ENCODE measurements around the gene LRRC36.

Gene LRRC36

GRCh38 chr16:67424261-67424615 lies 97.6 kb downstream of the LRRC36 start:
- DNase-seq (ENCODE audit: low read depth in 2 of 2) = no peak

DNA sequence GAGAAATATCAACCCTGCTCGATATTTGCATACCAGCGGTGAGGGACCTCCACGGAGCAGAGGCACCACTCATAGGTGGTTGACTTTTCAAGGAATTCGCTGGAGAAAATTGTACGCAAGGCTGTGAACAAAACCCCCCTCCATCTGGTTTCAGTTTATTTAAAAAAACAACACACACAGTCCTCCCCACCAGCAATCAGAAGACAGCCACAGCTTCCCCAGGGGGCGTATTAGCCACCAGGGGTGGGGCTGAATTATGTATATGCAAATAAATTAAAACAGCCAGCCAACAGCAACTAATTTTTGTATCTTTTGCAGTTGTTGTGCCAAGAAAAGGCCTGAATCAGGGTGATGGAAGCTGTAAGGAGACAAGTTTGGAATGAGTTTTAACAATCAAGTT lies 98.4 kb downstream of the LRRC36 start:
- no peak for DNase-seq (ENCODE audit: low read depth in 2 of 2)

GRCh38 chr16:67425580-67425979 lies 99.0 kb downstream of the LRRC36 start:
- no peak for DNase-seq (ENCODE audit: low read depth in 2 of 2)

- DNase-seq (ENCODE audit: low read depth in 2 of 2) = no peak
These were observed 99.4 kb downstream of the LRRC36 start for GRCh38 chr16:67426022-67426421.

- DNase-seq (ENCODE audit: low read depth in 2 of 2) = no peak
These were observed 100.3 kb downstream of the LRRC36 start for GRCh38 chr16:67426950-67427349.

DNA sequence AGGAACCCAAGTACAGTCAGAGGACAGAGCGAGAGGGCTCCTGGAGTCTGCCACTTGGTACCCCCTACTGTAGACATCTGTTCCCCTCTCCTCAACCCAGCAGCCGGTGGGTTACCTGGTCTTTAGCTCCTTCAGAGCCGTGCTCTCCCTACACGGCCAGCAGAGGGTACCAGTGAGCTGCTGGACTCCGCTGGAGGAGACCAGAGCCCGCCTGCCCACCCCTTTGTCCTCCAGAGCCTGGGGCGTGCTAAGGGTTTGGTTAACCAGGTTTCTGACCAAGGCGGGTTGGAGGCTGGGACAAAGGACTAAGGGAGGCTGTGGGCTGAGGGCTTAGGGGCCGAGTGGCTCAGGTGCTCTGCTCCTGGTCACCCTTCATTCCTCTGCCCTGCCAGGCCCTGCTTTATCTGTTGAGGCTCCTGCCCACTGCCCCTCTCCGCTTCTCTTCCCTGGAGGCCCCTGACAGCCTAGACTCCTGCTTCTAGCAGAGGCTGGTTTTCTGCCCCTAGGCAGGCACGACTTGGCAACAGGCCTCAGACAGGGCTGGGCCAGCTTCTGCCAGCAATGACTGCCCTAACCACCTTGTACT lies 101.6 kb downstream of the LRRC36 start:
- peak in 1 of 2 experiments; percentile 46 for DNase-seq (ENCODE audit: low read depth in 2 of 2)

GRCh38 chr16:67429053-67429798 lies 102.6 kb downstream of the LRRC36 start:
- no peak for DNase-seq (ENCODE audit: low read depth in 2 of 2)

DNA sequence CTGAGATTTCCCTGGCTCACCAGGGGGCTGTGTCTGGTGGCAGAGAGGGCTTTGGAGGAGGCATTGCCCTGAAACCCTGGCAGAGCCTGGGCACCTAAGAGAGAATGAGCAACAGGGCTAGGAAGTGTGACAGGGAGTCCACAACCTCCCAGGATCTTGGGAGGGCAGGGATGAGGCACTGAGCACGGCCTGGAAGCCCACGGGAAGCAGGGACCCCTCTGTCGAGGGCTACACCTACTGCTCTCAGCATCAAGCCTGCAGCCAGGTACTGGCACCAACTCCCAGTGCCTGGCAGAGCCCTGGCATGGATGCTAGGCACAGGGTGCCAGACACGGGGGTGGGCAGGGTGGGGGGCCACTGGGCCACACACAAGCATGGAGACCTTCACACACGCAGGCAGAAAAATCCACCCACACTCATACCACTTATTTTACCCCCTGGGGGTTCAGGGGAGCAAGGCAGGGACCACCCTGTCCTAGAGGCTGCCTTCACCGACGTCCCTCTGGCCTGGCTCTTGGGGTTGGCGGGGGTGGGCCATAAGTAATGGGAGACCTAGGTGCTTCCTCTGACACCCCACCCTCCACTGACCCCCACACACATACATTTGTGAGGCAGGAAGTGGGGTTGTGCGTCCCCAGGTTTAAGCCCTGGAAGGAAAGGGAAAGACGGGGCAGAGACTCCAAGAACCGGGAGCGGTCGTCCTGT lies 103.3 kb downstream of the LRRC36 start:
- DNase-seq (ENCODE audit: low read depth in 2 of 2) = no peak

DNA sequence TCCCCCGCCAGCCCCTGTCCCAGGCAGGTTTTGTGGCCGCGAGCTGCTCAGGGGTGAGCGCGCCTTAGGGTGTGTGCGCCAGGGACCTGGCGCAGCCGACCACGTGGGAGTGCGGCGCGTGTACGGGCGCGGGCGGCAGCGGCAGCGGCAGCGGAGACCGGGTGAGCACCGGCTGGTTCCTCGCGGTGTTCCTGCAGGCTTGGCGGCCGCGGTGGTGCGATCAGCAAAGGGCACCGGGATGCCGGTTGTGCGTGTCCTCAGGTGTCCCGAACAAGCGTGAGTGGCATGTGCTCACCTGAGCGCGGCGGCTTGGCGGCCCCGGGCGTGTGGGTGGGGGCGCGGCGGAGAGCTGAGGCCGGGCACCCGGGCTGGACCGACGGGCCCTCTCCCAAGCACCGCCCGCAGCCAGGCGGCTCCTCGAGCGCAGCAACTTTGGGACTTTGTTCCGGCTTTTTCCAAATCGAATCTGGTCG lies 103.9 kb downstream of the LRRC36 start:
- DNase-seq (ENCODE audit: low read depth in 2 of 2) = peak in 1 of 2 experiments; percentile 20

DNA sequence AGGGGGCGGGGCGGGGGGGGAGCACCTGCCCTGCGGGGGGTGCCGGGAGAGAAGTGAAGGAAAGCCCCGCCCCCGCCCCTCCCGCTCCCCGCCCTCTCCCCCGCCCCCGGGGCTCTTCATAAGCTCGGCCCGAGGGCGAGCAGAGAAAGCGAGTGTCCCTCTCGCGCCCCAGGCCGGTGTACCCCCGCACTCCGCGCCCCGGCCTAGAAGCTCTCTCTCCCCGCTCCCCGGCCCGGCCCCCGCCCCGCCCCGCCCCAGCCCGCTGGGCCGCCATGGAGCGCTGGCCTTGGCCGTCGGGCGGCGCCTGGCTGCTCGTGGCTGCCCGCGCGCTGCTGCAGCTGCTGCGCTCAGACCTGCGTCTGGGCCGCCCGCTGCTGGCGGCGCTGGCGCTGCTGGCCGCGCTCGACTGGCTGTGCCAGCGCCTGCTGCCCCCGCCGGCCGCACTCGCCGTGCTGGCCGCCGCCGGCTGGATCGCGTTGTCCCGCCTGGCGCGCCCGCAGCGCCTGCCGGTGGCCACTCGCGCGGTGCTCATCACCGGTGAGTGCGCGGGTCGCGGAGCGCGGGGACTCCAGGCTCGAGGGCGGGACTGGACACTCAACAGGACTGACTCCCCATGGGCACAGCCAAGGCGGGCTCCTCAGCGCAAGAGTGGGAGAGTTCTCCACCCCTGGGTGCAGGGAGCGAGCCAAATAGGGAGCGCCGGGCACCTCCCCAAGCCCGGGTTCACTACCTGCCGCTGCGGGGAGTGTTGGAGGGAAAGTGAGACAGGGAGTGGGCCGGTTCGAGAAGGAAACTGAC lies 104.6 kb downstream of the LRRC36 start, which contains the start of gene HSD11B2:
Gene HSD11B2, plus strand, starts transcription at position 145 of the 798 bp plus-strand sequence. Its CDS starts 128 bp downstream, at position 273.
- peak in 1 of 2 experiments; percentile 17 for DNase-seq (ENCODE audit: low read depth in 2 of 2)

GRCh38 chr16:67431775-67432505 lies 105.3 kb downstream of the LRRC36 start:
- DNase-seq (ENCODE audit: low read depth in 2 of 2) = no peak

GRCh38 chr16:67432506-67432890 lies 105.9 kb downstream of the LRRC36 start:
- DNase-seq (ENCODE audit: low read depth in 2 of 2) = no peak

DNA sequence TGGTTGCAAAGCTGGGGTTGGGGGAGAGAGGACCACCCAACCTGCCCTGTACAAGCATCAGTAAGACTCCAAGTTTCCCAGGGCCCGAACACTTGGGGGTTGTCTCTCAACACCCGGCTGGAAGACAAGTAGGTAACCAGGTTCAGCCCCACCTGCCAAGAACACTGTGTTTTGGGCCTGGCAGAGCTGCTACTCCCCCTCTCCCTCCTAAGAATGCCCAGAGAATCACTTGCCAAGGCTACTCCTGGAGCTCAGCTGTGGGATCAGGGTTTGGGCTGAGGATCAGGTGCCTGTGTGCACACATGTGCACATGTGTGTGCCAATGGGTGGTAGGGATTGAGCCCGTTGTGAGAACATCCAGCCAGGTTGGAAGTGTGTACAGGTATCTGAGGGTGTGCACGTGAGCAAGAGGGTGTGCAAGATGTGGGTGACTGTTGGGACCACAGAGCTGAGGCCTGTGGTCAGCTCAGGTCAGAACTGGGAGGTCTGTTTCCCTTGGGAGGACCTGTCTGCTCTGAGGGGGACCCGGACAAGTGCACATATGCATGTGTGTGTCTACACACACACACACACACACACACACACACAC lies 106.6 kb downstream of the LRRC36 start:
- DNase-seq (ENCODE audit: low read depth in 2 of 2) = no peak
